CD4-positive, CD25-positive, alpha-beta regulatory T cell (primary cell): Measurements from ENCODE around the gene CLDN10. TPM values are rescaled to one million over a fixed set of nuclear protein-coding genes. Genes with fewer than 3 reads are reported as not detected.

Source experiments
- ATAC-seq, 2 donors: fragments of 150-1000 bp; cut with Tn5 transposase; one replicate each; pipeline ENCODE4 v1.10.0; 2021; ENCODE audit warnings: low read depth in 2 of 2, moderate number of reproducible peaks in 2 of 2, moderate library complexity in 1 of 2
- DNase-seq, 3 donors: peaks; one replicate each; pipeline versions ENCODE4 v3.0.0 to v3.0.0-alpha.2; 2012 to 2022; ENCODE audit warnings: mixed read lengths in 1 of 3
- H3K27ac ChIP-seq: one replicate; pipeline ENCODE4 v1.7.0; 2013; ENCODE audit warnings: mild to moderate bottlenecking, low read length; ENCODE audit not compliant: insufficient read depth, poor library complexity, severe bottlenecking
- H3K27me3 ChIP-seq: one replicate; pipeline ENCODE4 v1.7.0; 2013; ENCODE audit warnings: low read length; ENCODE audit not compliant: control insufficient read depth, insufficient read depth
- H3K36me3 ChIP-seq: one replicate; pipeline ENCODE4 v1.7.0; 2013; ENCODE audit warnings: mild to moderate bottlenecking, low read length, moderate library complexity; ENCODE audit not compliant: control insufficient read depth, insufficient read depth
- H3K4me1 ChIP-seq: 2 replicates; pipeline ENCODE4 v1.7.0; 2013; ENCODE audit warnings: mild to moderate bottlenecking, low read length; ENCODE audit not compliant: insufficient read depth, control insufficient read depth, poor library complexity, severe bottlenecking
- H3K4me3 ChIP-seq: one replicate; pipeline ENCODE4 v1.7.0; 2013; ENCODE audit warnings: low read depth, mild to moderate bottlenecking, low read length, moderate library complexity
- H3K9me3 ChIP-seq, 2 experiments: 1 replicate in 1 of 2; 2 replicates in 1 of 2; pipeline ENCODE4 v1.7.0; 2013; ENCODE audit warnings: low read length in 2 of 2, mild to moderate bottlenecking in 1 of 2, moderate library complexity in 1 of 2; ENCODE audit not compliant: control insufficient read depth in 2 of 2
- H3K27ac Mint-ChIP-seq, 3 donors: one replicate each; pipeline ENCODE4 v1.8.0; 2020 to 2022; ENCODE audit warnings: mild to moderate bottlenecking in 3 of 3, mixed read lengths in 3 of 3, moderate library complexity in 2 of 3
- H3K27me3 Mint-ChIP-seq: one replicate; pipeline ENCODE4 v1.8.0; 2022; ENCODE audit warnings: mild to moderate bottlenecking, mixed read lengths
- H3K36me3 Mint-ChIP-seq: one replicate; pipeline ENCODE4 v1.8.0; 2020; ENCODE audit warnings: mixed read lengths
- H3K4me1 Mint-ChIP-seq, 4 donors: one replicate each; pipeline ENCODE4 v1.8.0; 2020 to 2022; ENCODE audit warnings: mixed read lengths in 4 of 4, mild to moderate bottlenecking in 1 of 4
- H3K4me3 Mint-ChIP-seq, 4 donors: one replicate each; pipeline ENCODE4 v1.8.0; 2020 to 2022; ENCODE audit warnings: mild to moderate bottlenecking in 4 of 4, mixed read lengths in 4 of 4, moderate library complexity in 3 of 4
- H3K9me3 Mint-ChIP-seq, 7 donors: one replicate each; pipeline ENCODE4 v1.8.0; 2020 to 2022; ENCODE audit warnings: mixed read lengths in 7 of 7, mild to moderate bottlenecking in 3 of 7, moderate library complexity in 2 of 7
- polyA plus RNA-seq, 4 donors: library from polyadenylated mRNA; unstranded; fragments of 300-500 nt; fragmentation: Illumina TruSeq; gene quantifications; one replicate each; pipeline ENCODE4 v1.2.3, GENCODE V29; 2021
- total RNA-seq: library from RNA; stranded (reverse); gene quantifications from one replicate; pipeline ENCODE4 v1.2.3, GENCODE V29; 2022

The CLDN10 gene
- total and polyA plus RNA-seq, 5 donors from 2014 or later: not detected

DNA sequence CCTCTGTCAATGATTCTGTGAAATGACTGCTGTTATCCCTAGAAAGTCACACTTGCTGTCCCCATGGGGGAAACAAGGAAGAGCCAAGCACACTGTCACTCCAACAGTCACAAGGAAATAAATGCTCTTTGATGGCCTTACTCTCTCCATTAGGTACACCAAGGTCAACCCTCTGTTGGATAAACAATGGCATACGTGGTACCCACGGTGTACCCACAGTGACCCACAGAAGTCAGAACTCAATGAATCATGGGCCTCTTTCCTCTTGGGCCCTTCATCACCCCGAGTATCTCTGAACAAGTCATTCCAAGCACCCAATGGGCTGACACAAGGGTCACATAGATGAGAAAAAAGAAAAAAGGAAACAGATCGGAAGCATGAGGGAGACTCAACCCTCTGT, 76.6 kb downstream of the CLDN10 start:
- no peaks in the 10 kb centered on the region for H3K36me3 Mint-ChIP-seq
- Histone ChIP-seq H3K4me1 (no peaks in the 10 kb centered on the region), H3K36me3 (no peaks in the 10 kb centered on the region), H3K9me3 (no peaks in the 10 kb centered on the region), H3K27ac (no peak overlapping the region), H3K4me3 (no peak overlapping the region), H3K27me3 (peaks cover 12% of the 10 kb centered on the region)
- H3K9me3 Mint-ChIP-seq: no peaks in the 10 kb centered on the region
- DNase-seq (no peak), ATAC-seq (no peak)
- peaks cover 11% of the 10 kb centered on the region for H3K27me3 Mint-ChIP-seq
- H3K4me1 Mint-ChIP-seq: no peaks in the 10 kb centered on the region
- H3K4me3 Mint-ChIP-seq: no peak overlapping the region
- no peak overlapping the region for H3K27ac Mint-ChIP-seq

Other genes starting within 250 kb of the CLDN10 start
- gene DZIP1, start 92.0 kb downstream of the CLDN10 start, total RNA-seq: not detected
- gene DZIP1, start 92.0 kb downstream of the CLDN10 start, polyA plus RNA-seq: not detected
- 22.4 TPM for gene DNAJC3, start 124.4 kb downstream of the CLDN10 start, total RNA-seq
- 10 to 100 TPM; 11.1 to 17.1 (median 14.1) TPM for gene DNAJC3, start 124.4 kb downstream of the CLDN10 start, polyA plus RNA-seq